Stimulated activated CD8-positive, alpha-beta memory T cell treated with anti-CD3 and anti-CD28 coated beads, Interleukin-12 subunit alpha, Interleukin-12 subunit beta, amount 100 ng/mL, for 4 hours (primary cell): ENCODE measurements around the gene LDLRAD3.

Experiments
- DNase-seq: peaks from one replicate; pipeline ENCODE4 v3.0.0-alpha.2; 2020; ENCODE audit warnings: low read depth

The LDLRAD3 gene

GRCh38 chr11:36048496-36049247 lies 104.8 kb downstream of the LDLRAD3 start:
- no peak for DNase-seq

- DNase-seq, result no peak
Observed at GRCh38 chr11:36051235-36052144, 107.6 kb downstream of the LDLRAD3 start.

GRCh38 chr11:36053281-36053680 lies 109.4 kb downstream of the LDLRAD3 start:
- DNase-seq, result no peak

- DNase-seq, result no peak
Observed at GRCh38 chr11:36053862-36054261, 110.0 kb downstream of the LDLRAD3 start.

GRCh38 chr11:36054628-36055027 lies 110.8 kb downstream of the LDLRAD3 start:
- DNase-seq, result no peak

- no peak for DNase-seq
Observed at GRCh38 chr11:36056160-36056751, 112.4 kb downstream of the LDLRAD3 start.

GRCh38 chr11:36057379-36058042 lies 113.6 kb downstream of the LDLRAD3 start:
- no peak for DNase-seq

GRCh38 chr11:36059660-36060059 lies 115.8 kb downstream of the LDLRAD3 start:
- no peak for DNase-seq

GRCh38 chr11:36060926-36061325 lies 117.1 kb downstream of the LDLRAD3 start:
- DNase-seq, result no peak

- no peak for DNase-seq
Observed at GRCh38 chr11:36061471-36061870, 117.6 kb downstream of the LDLRAD3 start.

GRCh38 chr11:36062796-36063365 lies 119.0 kb downstream of the LDLRAD3 start:
- DNase-seq, result no peak

- DNase-seq, result no peak
Observed at GRCh38 chr11:36065436-36065835, 121.6 kb downstream of the LDLRAD3 start.

GRCh38 chr11:36066891-36067290 lies 123.0 kb downstream of the LDLRAD3 start:
- no peak for DNase-seq

- no peak for DNase-seq
Observed at GRCh38 chr11:36069576-36070212, 125.8 kb downstream of the LDLRAD3 start.

GRCh38 chr11:36070213-36070953 lies 126.5 kb downstream of the LDLRAD3 start:
- DNase-seq, result no peak

GRCh38 chr11:36070954-36071330 lies 127.1 kb downstream of the LDLRAD3 start:
- DNase-seq, result no peak

- DNase-seq, result no peak
Observed at GRCh38 chr11:36071917-36072500, 128.1 kb downstream of the LDLRAD3 start.

GRCh38 chr11:36073411-36074203 lies 129.7 kb downstream of the LDLRAD3 start:
- no peak for DNase-seq

GRCh38 chr11:36074941-36075431 lies 131.1 kb downstream of the LDLRAD3 start:
- DNase-seq, result no peak
